GM18858 (cell line): ENCODE measurements around the gene CLTC.
"Not testable (repeated sequence)": the region's sequence is repeated elsewhere in the genome, so short reads cannot be mapped to it uniquely, and the experiment has no call there.

Experiments
- ATAC-seq: cut with Tn5 transposase; IDR thresholded peaks from one replicate; pipeline ENCODE4 v1.9.1; 2021; ENCODE audit not compliant: unreplicated experiment

CLTC gene

GRCh38 chr17:59619298-59620063, at the start of gene CLTC:
Gene CLTC, plus strand, starts transcription at chr17:59619895. Its CDS starts 237 bp downstream, at chr17:59620132.
- peak; percentile 57 for ATAC-seq

- ATAC-seq: no peak
Observed at GRCh38 chr17:59572301-59572924, 47.3 kb upstream of the CLTC start.

GRCh38 chr17:59584168-59584567, 35.5 kb upstream of the CLTC start:
- ATAC-seq: not testable (repeated sequence)

GRCh38 chr17:59600169-59600568, 19.5 kb upstream of the CLTC start:
- no peak for ATAC-seq

GRCh38 chr17:59601130-59601529, 18.6 kb upstream of the CLTC start:
- peak; percentile 51 for ATAC-seq

- no peak for ATAC-seq
Observed at GRCh38 chr17:59607061-59607460, 12.6 kb upstream of the CLTC start.

GRCh38 chr17:59607817-59608403, 11.8 kb upstream of the CLTC start:
- ATAC-seq: no peak

GRCh38 chr17:59611503-59611902, 8.2 kb upstream of the CLTC start:
- no peak for ATAC-seq

GRCh38 chr17:59616253-59616920, 3.3 kb upstream of the CLTC start:
- no peak for ATAC-seq

- ATAC-seq: no peak
Observed at GRCh38 chr17:59617156-59617732, 2.5 kb upstream of the CLTC start.

- ATAC-seq: no peak
Observed at GRCh38 chr17:59619035-59619297, 729 bp upstream of the CLTC start.

GRCh38 chr17:59620064-59620359, 317 bp downstream of the CLTC start:
- ATAC-seq: no peak

GRCh38 chr17:59620518-59621259, 994 bp downstream of the CLTC start:
- no peak for ATAC-seq

- ATAC-seq: no peak
Observed at GRCh38 chr17:59621771-59622170, 2.1 kb downstream of the CLTC start.

GRCh38 chr17:59623151-59623550, 3.5 kb downstream of the CLTC start:
- ATAC-seq: no peak

GRCh38 chr17:59626756-59627155, 7.1 kb downstream of the CLTC start:
- no peak for ATAC-seq

GRCh38 chr17:59627274-59627673, 7.6 kb downstream of the CLTC start:
- no peak for ATAC-seq

- peak; percentile 38 for ATAC-seq
Observed at GRCh38 chr17:59627770-59628171, 8.1 kb downstream of the CLTC start.

GRCh38 chr17:59629174-59629573, 9.5 kb downstream of the CLTC start:
- ATAC-seq: no peak

- no peak for ATAC-seq
Observed at GRCh38 chr17:59631276-59631675, 11.6 kb downstream of the CLTC start.

GRCh38 chr17:59632398-59632797, 12.7 kb downstream of the CLTC start:
- ATAC-seq: no peak
